GM04503 (cell line): ENCODE results near the gene SNX9.
"Not testable (repeated sequence)": the region's sequence is repeated elsewhere in the genome, so short reads cannot be mapped to it uniquely, and the experiment has no call there.

Experiments
- DNase-seq: peaks from one replicate; pipeline ENCODE4 v3.0.0-alpha.2; 2012; ENCODE audit warnings: low read depth

SNX9 gene

GRCh38 chr6:157823001-157823527, at the start of gene SNX9:
Gene SNX9 (plus strand): TSS chr6:157823246. CDS start chr6:157823435, 189 bp downstream.
- DNase-seq: no peak

DNA sequence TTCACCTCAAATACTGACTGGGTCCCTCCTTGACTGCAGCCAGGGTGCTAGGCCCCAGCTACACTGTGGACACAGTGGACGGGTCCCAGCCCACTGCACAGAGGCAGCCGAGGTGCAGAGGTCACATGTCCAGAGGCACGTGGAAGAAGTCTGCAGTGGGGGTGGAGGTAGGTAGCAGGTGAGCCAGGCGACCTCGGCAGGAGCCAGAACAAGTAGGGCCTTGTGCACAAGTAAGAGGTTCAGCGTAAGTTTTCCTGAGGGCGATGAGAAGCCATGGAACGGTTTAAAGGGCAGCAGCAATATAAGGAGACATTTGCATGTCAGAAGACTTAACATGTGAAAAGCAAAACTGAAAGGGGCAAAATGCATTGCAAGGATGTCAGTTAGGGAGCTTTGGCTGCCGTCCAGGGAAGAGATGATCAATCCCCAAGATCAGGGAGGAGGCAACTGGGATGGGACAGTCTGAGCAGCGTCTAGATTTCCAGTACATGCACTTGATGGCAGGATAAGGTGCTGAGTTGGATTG, 49.7 kb upstream of the SNX9 start:
- DNase-seq: no peak

GRCh38 chr6:157774153-157775135, 48.6 kb upstream of the SNX9 start:
- no peak for DNase-seq

- DNase-seq: no peak
Measured at GRCh38 chr6:157775376-157775775, 47.7 kb upstream of the SNX9 start.

DNA sequence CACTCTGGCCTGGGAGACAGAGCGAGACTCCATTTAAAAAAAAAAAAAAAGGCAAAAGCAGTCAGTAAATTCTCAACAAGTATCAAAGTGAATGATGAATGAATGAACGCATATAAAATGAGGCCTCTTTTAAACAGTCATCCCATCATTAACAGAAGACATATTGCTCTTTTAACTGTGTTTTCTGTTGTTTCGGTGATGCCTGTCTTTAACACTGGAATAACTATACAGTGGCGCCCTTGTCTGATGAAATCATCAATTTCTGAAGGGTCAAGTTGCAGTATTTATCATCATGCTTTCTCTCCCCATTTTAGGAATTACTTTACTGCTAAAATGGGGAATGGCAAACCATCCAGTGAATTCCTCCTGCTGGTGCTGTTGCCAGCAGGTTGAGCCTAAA, 45.7 kb upstream of the SNX9 start:
- DNase-seq: no peak

GRCh38 chr6:157778719-157779118, 44.3 kb upstream of the SNX9 start:
- no peak for DNase-seq

DNA sequence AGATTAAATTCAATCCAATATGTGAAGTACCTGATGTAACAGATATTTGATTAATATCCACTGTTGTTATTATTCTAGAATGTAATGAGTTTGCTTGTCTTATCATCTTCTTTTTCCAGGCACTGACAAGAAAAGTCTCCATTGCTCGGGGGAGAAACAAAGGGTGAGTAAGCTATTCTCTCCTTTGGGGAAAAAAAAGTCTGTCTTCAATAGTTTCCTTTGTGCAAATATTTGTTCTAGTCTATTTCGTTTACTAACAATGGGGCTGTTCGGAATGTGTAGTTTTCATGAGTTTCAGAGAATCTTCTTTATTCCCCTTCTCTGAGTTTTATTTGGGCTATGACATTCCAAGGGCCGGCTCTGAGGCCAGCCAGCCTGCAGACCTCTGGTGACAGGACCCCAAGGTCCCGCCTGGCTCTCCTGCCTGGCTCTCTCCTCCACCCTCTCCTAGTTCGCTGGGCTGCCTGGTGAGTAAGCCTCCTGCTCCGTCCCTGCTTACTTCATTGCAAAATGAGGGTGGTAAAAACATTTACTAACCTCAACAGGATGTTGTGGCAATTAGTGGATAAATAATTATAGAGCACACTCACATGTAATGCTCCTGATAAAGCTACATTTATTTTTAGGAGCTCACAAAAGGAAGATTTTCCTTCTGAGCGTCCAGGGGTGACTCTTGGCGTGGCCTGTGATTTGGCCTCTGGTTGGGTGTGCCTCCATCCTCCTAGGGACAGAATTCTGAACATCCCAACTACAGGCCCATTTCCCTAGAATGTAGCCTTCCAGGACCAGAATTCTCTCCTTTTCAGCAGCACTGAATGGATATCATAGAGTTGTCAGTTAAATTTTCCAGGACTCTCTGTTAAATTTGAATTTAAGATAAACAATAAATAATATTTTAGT, 43.1 kb upstream of the SNX9 start:
- DNase-seq: no peak

- no peak for DNase-seq
Measured at GRCh38 chr6:157785636-157786035, 37.4 kb upstream of the SNX9 start.

DNA sequence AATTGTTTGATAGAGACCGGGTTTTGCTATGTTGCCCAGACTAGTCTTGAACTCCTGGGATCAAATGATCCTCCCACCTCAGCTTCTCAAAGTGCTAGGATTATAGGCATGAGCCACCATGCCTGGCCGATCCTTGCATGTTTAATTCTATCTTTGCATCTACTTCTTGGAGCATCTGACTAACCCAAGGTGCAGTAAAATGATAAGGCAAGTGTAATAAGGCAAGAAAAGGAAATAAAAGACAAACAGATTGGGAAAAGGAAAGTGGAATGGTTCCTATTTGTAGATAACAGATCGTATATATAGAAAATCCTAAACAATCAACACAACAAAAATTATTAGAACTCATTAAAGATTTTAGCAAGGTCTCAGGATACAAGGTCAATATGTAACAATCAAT, 36.8 kb upstream of the SNX9 start:
- no peak for DNase-seq

DNA sequence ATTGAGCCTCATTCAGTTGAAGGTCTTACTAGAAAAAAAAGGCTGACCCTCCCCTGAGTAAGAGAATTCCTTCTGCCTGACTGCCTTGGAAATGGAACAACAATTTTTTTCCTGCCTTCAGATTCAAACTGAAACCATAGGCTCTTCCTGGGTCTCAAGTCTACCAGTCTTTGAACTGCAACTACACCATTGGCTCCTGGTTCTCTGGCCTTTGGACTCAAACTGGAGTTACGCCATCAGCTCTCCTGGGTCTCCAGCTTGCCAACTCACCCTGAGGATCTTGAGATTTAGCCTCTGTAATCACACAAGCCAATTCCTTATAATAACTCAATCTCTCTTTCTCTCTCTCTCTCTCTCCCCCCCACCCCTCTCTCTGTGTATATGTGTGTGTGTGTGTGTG, 36.0 kb upstream of the SNX9 start:
- no peak for DNase-seq

- no peak for DNase-seq
Measured at GRCh38 chr6:157788180-157788579, 34.9 kb upstream of the SNX9 start.

- no peak for DNase-seq
Measured at GRCh38 chr6:157789297-157789696, 33.7 kb upstream of the SNX9 start.

GRCh38 chr6:157789861-157790260, 33.2 kb upstream of the SNX9 start:
- DNase-seq: no peak

DNA sequence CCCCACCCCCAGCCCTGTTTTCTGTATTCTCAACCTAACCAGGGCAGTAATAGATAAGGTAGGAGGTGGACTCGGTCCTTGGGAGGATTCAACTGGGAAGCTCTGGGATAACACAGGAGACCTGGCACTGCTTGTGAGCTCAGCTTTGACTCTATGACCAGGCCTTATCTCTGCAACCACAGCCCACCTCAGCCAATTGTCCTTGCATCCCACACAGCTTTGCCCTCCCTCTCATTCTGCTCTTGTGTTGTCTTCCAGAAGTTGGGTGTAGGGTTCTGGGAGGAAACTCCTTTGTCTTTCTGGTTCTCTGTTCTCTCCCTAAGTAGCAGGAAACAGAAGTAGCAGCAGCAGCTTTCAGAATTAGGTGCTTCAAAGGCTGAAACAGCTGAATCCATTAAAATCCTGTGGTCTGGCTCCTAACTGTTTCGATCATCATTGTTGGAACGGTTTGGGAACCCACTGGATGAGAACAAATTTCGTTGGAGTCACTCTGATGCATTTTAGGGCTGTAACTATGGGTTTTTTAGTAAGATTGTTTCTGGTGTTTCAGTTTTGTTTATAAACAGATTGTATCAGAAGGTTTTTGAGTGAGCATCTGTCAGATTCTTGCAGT, 32.4 kb upstream of the SNX9 start:
- DNase-seq: no peak

- DNase-seq: no peak
Measured at GRCh38 chr6:157791450-157791849, 31.6 kb upstream of the SNX9 start.

- no peak for DNase-seq
Measured at GRCh38 chr6:157792671-157793070, 30.4 kb upstream of the SNX9 start.

DNA sequence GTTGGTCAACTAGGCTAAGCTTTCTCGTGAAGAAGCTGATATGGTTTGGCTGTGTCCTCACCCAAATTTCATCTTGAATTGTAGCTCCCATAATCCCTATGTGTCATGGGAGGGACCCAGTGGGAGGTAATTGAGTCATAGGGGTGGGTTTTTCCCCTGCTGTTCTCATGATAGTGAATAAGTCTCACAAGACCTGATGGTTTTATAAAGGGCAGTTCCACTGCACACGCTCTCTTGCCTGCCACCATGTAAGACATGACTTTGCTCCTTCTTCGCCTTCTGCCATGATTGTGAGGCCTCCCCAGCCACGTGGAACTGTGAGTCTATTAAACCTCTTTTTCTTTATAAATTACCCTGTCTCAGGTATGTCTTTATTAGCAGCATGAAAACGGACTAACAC, 29.0 kb upstream of the SNX9 start:
- DNase-seq: not testable (repeated sequence)

- DNase-seq: no peak
Measured at GRCh38 chr6:157795841-157796240, 27.2 kb upstream of the SNX9 start.

GRCh38 chr6:157798851-157799250, 24.2 kb upstream of the SNX9 start:
- DNase-seq: no peak

- not testable (repeated sequence) for DNase-seq
Measured at GRCh38 chr6:157799561-157799960, 23.5 kb upstream of the SNX9 start.

GRCh38 chr6:157800420-157801237, 22.4 kb upstream of the SNX9 start:
- DNase-seq: no peak
